ENCODE measurements around the gene CACUL1.

The CACUL1 gene

DNA sequence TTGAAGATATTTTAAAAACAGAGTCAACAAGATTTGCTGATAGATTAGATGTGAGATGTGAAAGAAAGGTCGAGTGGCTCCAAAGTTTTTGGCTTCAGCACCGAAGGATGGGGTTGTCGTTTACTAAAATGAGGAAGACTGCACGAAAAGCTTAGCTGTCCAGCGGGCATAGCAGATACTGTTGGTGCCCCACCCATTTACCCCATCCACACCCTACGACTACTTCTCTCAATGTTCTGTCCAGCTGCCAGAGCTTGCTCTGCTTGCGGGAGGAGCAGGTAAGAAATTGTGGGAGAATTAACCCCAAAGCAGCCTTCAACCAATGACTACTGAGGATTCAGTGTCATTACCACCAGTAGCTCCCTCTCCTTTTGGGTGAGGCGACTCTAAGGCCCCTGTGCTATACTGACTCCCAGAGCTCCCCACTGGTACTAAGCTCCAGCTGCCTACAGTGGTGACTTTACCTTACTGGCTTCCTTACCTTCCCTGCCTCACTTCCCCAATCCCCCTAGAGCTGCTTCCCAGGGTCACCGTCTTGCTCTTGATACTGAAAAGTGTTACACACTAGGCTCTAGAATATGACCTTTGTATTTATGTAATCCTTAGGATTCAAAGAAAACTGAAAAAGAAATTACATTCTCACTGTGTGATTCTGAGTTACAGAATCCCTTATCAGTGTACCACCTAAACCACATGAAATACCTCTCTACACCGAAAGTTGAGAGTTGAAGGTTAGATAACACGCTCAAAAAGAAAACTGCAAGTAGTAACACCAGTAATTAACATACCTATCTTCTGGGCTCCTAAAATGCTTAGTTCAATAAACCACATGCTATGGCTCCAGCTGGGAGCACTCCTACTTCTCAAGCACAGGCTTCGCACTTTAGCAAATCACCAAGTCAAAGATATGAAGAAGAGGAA, 22.3 kb downstream of the CACUL1 start:
- TF ChIP-seq, protein P1, sequence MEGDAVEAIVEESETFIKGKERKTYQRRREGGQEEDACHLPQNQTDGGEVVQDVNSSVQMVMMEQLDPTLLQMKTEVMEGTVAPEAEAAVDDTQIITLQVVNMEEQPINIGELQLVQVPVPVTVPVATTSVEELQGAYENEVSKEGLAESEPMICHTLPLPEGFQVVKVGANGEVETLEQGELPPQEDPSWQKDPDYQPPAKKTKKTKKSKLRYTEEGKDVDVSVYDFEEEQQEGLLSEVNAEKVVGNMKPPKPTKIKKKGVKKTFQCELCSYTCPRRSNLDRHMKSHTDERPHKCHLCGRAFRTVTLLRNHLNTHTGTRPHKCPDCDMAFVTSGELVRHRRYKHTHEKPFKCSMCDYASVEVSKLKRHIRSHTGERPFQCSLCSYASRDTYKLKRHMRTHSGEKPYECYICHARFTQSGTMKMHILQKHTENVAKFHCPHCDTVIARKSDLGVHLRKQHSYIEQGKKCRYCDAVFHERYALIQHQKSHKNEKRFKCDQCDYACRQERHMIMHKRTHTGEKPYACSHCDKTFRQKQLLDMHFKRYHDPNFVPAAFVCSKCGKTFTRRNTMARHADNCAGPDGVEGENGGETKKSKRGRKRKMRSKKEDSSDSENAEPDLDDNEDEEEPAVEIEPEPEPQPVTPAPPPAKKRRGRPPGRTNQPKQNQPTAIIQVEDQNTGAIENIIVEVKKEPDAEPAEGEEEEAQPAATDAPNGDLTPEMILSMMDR (IDR thresholded peaks at IDR 0.05; ENCODE audit: control insufficient read depth, extremely low read depth, insufficient read depth): no peak
- H3K4me3 ChIP-seq (ENCODE audit: low read depth, low read length): no peak overlapping the region
- no peak for DNase-seq (ENCODE audit: low read depth)

DNA sequence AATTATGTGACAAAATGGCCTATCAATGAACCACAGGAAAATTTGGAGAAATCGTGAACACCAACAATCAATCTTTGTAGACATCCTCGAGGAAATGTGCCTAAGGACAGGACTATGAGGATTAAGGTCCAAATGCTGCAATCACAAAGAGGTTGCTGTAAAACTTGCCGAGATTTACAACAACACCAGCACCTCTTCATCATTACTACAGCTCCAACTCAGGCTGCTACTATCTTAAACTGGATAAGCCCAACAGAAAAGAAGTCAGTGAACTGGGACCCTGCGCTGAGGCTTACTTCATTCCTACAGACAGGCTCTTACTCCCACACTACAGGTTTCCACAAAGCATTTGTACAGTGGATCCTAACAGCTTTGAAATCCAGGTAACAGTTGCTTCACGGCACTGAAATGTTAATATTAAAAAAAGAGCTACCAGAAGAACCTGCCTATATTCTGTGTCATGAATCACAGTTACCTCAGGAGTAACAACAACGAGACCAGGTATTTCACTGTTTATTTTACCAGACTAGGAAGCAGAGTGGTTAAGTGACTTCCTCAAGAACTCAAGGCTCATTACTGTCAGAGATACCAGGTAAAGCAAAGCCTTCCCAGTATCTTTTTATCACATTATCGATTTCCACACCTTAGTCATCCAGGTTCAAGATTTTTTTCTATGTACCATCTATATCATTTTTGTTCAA, 23.9 kb downstream of the CACUL1 start:
- TF ChIP-seq, protein P1 (IDR thresholded peaks at IDR 0.05; ENCODE audit: control insufficient read depth, extremely low read depth, insufficient read depth): no peak
- no peak for DNase-seq (ENCODE audit: low read depth)
- no peak overlapping the region for H3K4me3 ChIP-seq (ENCODE audit: low read depth, low read length)

DNA sequence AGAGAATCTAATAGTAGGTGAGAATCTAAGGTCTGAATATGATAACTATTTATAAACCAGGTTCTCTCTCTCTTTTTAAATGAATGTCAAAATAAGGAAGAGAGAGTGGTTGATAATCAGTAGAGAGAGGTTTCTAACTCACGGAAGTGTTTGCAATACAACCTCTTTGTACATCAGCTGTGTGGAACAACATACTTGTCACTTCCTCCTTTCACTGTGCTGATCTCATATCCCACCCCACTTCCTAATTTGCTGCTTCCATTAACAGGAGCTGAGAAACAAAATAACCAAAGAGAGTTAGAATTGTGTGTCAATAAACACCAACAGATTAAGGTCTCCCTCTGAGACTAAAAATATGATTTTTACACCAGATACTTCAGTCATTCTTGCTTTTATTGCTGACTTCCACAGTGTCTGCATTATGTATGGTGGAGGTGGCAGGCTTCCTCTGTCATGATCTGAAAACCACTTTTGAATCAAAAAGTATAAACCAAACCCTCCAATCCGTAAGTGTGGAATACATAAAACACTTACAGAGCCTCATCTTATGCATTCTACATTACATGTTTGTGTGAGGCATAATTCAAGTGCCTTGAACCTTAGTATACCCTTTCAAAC, 25.0 kb downstream of the CACUL1 start:
- no peak overlapping the region for H3K4me3 ChIP-seq (ENCODE audit: low read depth, low read length)
- no peak for DNase-seq (ENCODE audit: low read depth)
- TF ChIP-seq, protein P1 (IDR thresholded peaks at IDR 0.05; ENCODE audit: control insufficient read depth, extremely low read depth, insufficient read depth): no peak

DNA sequence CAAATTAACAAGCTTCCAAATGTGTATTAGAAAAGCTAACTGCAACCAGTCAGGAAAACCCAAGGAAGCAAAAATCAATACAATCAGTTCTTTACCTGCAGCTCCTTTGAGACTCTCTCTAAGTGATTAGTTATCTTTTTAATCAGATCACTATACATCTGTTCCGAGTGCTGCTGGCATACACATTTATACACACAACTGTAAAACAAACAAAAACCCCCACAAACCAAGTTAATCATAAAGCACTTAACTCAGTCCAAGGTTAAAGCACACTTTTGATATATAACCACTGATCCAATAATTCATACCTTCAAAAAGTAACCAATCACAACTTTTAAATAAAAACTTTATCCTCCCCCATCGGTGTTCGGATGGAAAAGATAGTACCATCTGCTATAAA, 25.6 kb downstream of the CACUL1 start:
- no peak for DNase-seq (ENCODE audit: low read depth)
- TF ChIP-seq, protein P1 (IDR thresholded peaks at IDR 0.05; ENCODE audit: control insufficient read depth, extremely low read depth, insufficient read depth): no peak
- H3K4me3 ChIP-seq (ENCODE audit: low read depth, low read length): no peak overlapping the region

DNA sequence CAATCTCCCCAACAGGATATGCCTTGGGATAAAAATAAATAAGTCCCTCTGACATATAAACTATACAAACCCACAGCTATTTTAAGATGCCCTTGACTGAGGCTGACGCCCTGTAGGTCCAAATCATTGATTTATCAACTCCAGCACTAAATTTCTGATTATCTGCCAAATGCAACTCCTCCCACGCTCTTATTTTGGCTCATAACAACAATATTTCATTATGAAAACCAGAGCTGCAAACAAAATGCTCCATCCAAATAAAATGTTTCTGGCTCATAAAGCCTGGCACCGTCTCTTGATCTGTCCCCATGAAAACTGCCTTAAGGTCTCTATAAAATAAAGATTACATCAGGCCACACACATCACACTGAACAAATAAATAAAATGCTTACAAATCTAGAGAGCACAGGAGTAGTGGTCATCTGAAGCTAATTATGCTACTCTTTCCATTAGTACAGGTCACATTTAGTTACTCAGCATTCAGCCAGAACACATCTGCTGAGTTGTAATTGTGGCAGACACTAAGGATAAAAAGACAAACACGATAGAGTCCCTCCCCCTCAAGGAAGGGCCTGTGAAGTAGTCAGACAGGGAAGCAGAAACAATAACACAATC, 28.8 kb downstream of the CACUL1 start:
- no peak overlapping the region for H3K4me3 ChIP-seq (ENCODE audit: low read depth, low read length)
- TF ChIP-seq, protein P1 (IDR thresholded peaks at IDR 0.05; ENCODE audit: control insufficient read depth, extremely low read depth, insufficient read depth): no peak
- peak; percentile 93 for DNase-seq (ENCODE audit: low read depth)

DNA sequence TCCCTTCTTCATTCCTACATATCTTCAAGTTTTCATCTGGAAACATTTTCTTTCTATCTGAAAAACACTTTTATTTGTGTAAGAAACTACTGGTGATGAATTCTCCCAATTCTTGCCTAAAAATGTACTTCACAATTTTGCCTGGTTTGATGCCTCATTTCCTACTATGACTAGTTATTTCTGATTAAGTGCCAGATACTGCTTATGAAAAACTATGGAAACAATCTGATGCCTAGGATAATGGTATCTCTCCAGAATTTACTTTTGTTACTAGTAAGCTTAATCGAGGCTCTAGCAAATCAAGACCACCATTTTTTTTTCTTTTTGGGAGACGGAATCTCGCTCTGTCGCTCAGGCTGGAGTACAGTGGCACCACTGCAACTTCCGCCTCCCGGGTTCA, 31.3 kb downstream of the CACUL1 start:
- no peak for DNase-seq (ENCODE audit: low read depth)
- no peak overlapping the region for H3K4me3 ChIP-seq (ENCODE audit: low read depth, low read length)
- TF ChIP-seq, protein P1 (IDR thresholded peaks at IDR 0.05; ENCODE audit: control insufficient read depth, extremely low read depth, insufficient read depth): no peak

Measured in LNCaP clone FGC (cell line).